K562 (cell line): ENCODE data around the gene SHROOM3. TPM values are rescaled to one million over a fixed set of nuclear protein-coding genes. Genes with fewer than 3 reads are reported as not detected.

Experiments
- ATF1 ChIP-seq, 2 experiments: fragments of 450-650 bp in 1 of 2; IDR thresholded peaks; 2 replicates each; pipeline ENCODE4 v1.6.1; 2016; ENCODE audit warnings: missing compliant biosample characterization in 1 of 2, missing genetic modification characterization in 1 of 2
- CC2D1A ChIP-seq: fragments of 450-650 bp; IDR thresholded peaks from 2 replicates; pipeline ENCODE4 v1.6.1; 2017; ENCODE audit warnings: mild to moderate bottlenecking
- EZH2 ChIP-seq: IDR thresholded peaks from 2 replicates; pipeline ENCODE4 v1.6.1; 2012; ENCODE audit warnings: low read depth, mild to moderate bottlenecking, inconsistent platforms, low read length, borderline replicate concordance
- THAP7 ChIP-seq: fragments of 250-450 bp; sonication (Bioruptor Pico); IDR thresholded peaks from 2 replicates; pipeline ENCODE4 v1.5.0; 2021
- ZBTB7A ChIP-seq: IDR thresholded peaks from 2 replicates; pipeline ENCODE4 v1.6.1; 2011; ENCODE audit warnings: low read depth, mild to moderate bottlenecking, low read length, moderate library complexity, borderline replicate concordance; ENCODE audit not compliant: control insufficient read depth
- ZMIZ1 ChIP-seq, 2 experiments: fragments of 150-350 bp in 1 of 2; IDR thresholded peaks; 2 replicates each; pipeline ENCODE4 v1.6.1; 2012 to 2016; ENCODE audit warnings: low read depth in 2 of 2, low read length in 2 of 2, mild to moderate bottlenecking in 1 of 2, moderate library complexity in 1 of 2
- ZNF407 ChIP-seq: fragments of 450-650 bp; IDR thresholded peaks from 2 replicates; pipeline ENCODE4 v1.6.1; 2016; ENCODE audit warnings: low read depth
- polyA plus RNA-seq, 8 experiments: library from polyadenylated mRNA; depleted of rRNA in 4 of 8; stranded (reverse) in 5 of 8; unstranded in 3 of 8; fragments of >200 nt; fragmentation: Nextera tagmentation in 2 of 8; fragmentation: Illumina TruSeq in 1 of 8; extraction: Ambion mirVana in 2 of 8; extraction: Trizol in 1 of 8; gene quantifications; 2 replicates each; pipeline versions ENCODE4 v1.2.1 to v1.2.3, GENCODE V29; 2011 to 2014; ENCODE audit warnings: inconsistent platforms in 1 of 8, missing spikeins in 1 of 8
- total RNA-seq, 7 experiments: library from RNA; depleted of rRNA in 6 of 7; stranded (reverse); fragments of >200 nt in 6 of 7; fragmentation: Illumina TruSeq in 2 of 7; extraction: Trizol in 2 of 7; gene quantifications; 2 replicates each; pipeline versions ENCODE4 v1.2.1 to v1.2.3, GENCODE V29; 2011 to 2021; ENCODE audit warnings: low replicate concordance in 1 of 7
- TF ChIP-seq, protein P1 (sequence below), 3 experiments: fragments of 200-800 bp in 1 of 3; fragments of 250-450 bp in 1 of 3; fragments of 450-650 bp in 1 of 3; sonication (Bioruptor Pico) in 1 of 3; sonication (Bioruptor generic) in 1 of 3; formaldehyde crosslinking in 1 of 3; IDR thresholded peaks; 2 replicates each; pipeline versions ENCODE4 v1.6.1 to v1.8.0; 2016 to 2022; ENCODE audit warnings: mild to moderate bottlenecking in 2 of 3, missing genetic modification characterization in 2 of 3, missing compliant biosample characterization in 1 of 3, moderate library complexity in 1 of 3
- TF ChIP-seq, protein P2 (sequence below): sonication (generic); IDR thresholded peaks from 2 replicates; pipeline ENCODE4 v1.6.1; 2016

SHROOM3 gene
- total and polyA plus RNA-seq, 9 of the 15 experiments (the other 6 are each of a cell fraction or from before 2014, with no cell fraction given) = 0.01 to 0.07 TPM; not detected in 7

GRCh38 chr4:76673362-76673761 lies 238.3 kb downstream of the SHROOM3 start (continued):
- TF ChIP-seq ZNF407 (no peak), EZH2 (no peak), CC2D1A (no peak), ATF1 (CRISPR knock-in tag; IDR thresholded peaks at IDR 0.05) (no peak), ATF1 (tag; IDR thresholded peaks at IDR 0.05) (no peak), THAP7 (no peak), ZBTB7A (no peak), ZMIZ1 (IDR thresholded peaks at IDR 0.05; ENCODE audit: low read depth in 2 of 2, low read length in 2 of 2) (no peak)
- TF ChIP-seq, protein P1, sequence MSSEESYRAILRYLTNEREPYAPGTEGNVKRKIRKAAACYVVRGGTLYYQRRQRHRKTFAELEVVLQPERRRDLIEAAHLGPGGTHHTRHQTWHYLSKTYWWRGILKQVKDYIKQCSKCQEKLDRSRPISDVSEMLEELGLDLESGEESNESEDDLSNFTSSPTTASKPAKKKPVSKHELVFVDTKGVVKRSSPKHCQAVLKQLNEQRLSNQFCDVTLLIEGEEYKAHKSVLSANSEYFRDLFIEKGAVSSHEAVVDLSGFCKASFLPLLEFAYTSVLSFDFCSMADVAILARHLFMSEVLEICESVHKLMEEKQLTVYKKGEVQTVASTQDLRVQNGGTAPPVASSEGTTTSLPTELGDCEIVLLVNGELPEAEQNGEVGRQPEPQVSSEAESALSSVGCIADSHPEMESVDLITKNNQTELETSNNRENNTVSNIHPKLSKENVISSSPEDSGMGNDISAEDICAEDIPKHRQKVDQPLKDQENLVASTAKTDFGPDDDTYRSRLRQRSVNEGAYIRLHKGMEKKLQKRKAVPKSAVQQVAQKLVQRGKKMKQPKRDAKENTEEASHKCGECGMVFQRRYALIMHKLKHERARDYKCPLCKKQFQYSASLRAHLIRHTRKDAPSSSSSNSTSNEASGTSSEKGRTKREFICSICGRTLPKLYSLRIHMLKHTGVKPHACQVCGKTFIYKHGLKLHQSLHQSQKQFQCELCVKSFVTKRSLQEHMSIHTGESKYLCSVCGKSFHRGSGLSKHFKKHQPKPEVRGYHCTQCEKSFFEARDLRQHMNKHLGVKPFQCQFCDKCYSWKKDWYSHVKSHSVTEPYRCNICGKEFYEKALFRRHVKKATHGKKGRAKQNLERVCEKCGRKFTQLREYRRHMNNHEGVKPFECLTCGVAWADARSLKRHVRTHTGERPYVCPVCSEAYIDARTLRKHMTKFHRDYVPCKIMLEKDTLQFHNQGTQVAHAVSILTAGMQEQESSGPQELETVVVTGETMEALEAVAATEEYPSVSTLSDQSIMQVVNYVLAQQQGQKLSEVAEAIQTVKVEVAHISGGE (CRISPR knock-in tag; IDR thresholded peaks at IDR 0.05) = no peak
- TF ChIP-seq, protein P2, sequence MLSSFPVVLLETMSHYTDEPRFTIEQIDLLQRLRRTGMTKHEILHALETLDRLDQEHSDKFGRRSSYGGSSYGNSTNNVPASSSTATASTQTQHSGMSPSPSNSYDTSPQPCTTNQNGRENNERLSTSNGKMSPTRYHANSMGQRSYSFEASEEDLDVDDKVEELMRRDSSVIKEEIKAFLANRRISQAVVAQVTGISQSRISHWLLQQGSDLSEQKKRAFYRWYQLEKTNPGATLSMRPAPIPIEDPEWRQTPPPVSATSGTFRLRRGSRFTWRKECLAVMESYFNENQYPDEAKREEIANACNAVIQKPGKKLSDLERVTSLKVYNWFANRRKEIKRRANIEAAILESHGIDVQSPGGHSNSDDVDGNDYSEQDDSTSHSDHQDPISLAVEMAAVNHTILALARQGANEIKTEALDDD = no peak
- TF ChIP-seq, all 486 proteins: peak for 0
